Neural crest cell (in vitro differentiated cells): ENCODE results near the gene ABHD1. TPM values are rescaled to one million over a fixed set of nuclear protein-coding genes. Genes with fewer than 3 reads are reported as not detected.

ENCODE experiments used
- DNase-seq: peaks from one replicate; pipeline ENCODE4 v3.0.0; 2021; ENCODE audit warnings: low read depth, mixed read lengths, low spot score
- H3K27ac Mint-ChIP-seq: one replicate; pipeline ENCODE4 v1.8.0; 2021; ENCODE audit warnings: mild to moderate bottlenecking, mixed read lengths; ENCODE audit not compliant: unreplicated experiment
- H3K27me3 Mint-ChIP-seq: 2 replicates; pipeline ENCODE4 v1.8.0; 2021; ENCODE audit warnings: low read depth, mild to moderate bottlenecking, mixed read lengths
- H3K36me3 Mint-ChIP-seq: 2 replicates; pipeline ENCODE4 v1.8.0; 2021; ENCODE audit warnings: low read depth, mild to moderate bottlenecking, mixed read lengths
- H3K4me1 Mint-ChIP-seq: 2 replicates; pipeline ENCODE4 v1.8.0; 2021; ENCODE audit warnings: mixed read lengths
- H3K4me3 Mint-ChIP-seq: one replicate; pipeline ENCODE4 v1.8.0; 2021; ENCODE audit warnings: mild to moderate bottlenecking, mixed read lengths
- H3K9me3 Mint-ChIP-seq: 2 replicates; pipeline ENCODE4 v1.8.0; 2021; ENCODE audit warnings: mixed read lengths
- total RNA-seq: library from RNA; stranded (reverse); gene quantifications from 2 replicates; pipeline ENCODE4 v1.2.1, GENCODE V29; 2021
- TF ChIP-seq, protein P1 (sequence below): fragments of 200-600 bp; sonication (generic); conservative IDR thresholded peaks from 2 replicates; pipeline ENCODE4 v1.5.0; 2021; ENCODE audit warnings: antibody characterized with exemption, mild to moderate bottlenecking

Gene ABHD1
- total RNA-seq, 1 donor from 2014 or later = 0.47 TPM

DNA sequence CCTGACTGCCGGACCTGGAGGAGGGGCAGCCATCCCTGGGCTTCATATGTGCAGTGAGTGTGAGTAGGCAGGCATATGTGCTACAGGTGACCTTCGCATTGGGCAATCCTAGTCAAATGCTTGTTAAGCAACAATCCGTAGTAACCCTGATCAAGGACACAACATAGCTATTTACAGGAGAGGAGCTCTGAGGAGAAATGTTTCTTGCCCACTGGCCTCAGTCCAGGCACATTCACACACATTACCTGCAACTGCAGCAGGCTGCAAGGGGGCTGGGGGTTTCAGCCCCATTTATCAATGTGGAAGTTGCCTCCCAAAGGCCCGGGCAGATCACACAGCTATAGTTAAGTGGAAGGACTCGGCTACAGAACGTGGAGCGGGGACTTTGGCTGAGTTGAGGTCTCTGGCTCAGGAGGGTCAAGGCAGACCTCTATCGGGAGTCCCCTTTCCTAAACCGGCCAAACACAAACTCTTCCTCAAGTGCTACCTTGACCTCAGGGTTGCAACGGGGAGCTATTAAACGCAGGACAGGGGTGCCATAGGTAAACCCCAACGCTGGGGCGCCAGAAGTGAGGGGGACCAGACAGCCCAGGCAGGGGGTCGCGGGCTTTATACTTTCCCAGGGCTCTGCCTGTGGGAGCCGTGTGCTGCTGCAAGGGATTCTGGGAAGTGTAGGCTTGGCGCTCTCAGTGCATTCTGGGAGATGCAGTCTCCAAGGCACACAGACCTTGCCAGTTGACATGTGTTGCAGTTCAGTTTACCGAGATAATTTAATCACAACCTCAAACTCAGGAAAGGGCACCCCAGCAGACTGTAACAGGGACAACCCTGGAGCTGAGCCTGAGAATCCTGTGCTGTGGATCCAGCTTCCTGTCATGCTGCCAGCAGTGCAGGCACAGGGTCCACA, 27.6 kb upstream of the ABHD1 start:
- H3K4me3 Mint-ChIP-seq = peak overlapping the region; percentile 80
- H3K36me3 Mint-ChIP-seq = no peaks in the 10 kb centered on the region
- H3K9me3 Mint-ChIP-seq = no peaks in the 10 kb centered on the region
- TF ChIP-seq, protein P1, sequence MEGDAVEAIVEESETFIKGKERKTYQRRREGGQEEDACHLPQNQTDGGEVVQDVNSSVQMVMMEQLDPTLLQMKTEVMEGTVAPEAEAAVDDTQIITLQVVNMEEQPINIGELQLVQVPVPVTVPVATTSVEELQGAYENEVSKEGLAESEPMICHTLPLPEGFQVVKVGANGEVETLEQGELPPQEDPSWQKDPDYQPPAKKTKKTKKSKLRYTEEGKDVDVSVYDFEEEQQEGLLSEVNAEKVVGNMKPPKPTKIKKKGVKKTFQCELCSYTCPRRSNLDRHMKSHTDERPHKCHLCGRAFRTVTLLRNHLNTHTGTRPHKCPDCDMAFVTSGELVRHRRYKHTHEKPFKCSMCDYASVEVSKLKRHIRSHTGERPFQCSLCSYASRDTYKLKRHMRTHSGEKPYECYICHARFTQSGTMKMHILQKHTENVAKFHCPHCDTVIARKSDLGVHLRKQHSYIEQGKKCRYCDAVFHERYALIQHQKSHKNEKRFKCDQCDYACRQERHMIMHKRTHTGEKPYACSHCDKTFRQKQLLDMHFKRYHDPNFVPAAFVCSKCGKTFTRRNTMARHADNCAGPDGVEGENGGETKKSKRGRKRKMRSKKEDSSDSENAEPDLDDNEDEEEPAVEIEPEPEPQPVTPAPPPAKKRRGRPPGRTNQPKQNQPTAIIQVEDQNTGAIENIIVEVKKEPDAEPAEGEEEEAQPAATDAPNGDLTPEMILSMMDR = no peak
- peak; percentile 59 for DNase-seq
- H3K27me3 Mint-ChIP-seq = no peaks in the 10 kb centered on the region
- H3K4me1 Mint-ChIP-seq = peaks cover 11% of the 10 kb centered on the region
- peak overlapping the region; percentile 83 for H3K27ac Mint-ChIP-seq

- TF ChIP-seq, protein P1 = no peak
- no peaks in the 10 kb centered on the region for H3K36me3 Mint-ChIP-seq
- H3K27ac Mint-ChIP-seq = no peak overlapping the region
- H3K27me3 Mint-ChIP-seq = no peaks in the 10 kb centered on the region
- no peak overlapping the region for H3K4me3 Mint-ChIP-seq
- no peaks in the 10 kb centered on the region for H3K9me3 Mint-ChIP-seq
- DNase-seq = no peak
- H3K4me1 Mint-ChIP-seq = peaks cover 11% of the 10 kb centered on the region
Measured at GRCh38 chr2:27096748-27097297, 26.8 kb upstream of the ABHD1 start.

GRCh38 chr2:27097341-27097740, 26.3 kb upstream of the ABHD1 start:
- no peaks in the 10 kb centered on the region for H3K27me3 Mint-ChIP-seq
- H3K36me3 Mint-ChIP-seq = no peaks in the 10 kb centered on the region
- no peaks in the 10 kb centered on the region for H3K9me3 Mint-ChIP-seq
- TF ChIP-seq, protein P1 = no peak
- H3K27ac Mint-ChIP-seq = no peak overlapping the region
- DNase-seq = no peak
- H3K4me1 Mint-ChIP-seq = peaks cover 11% of the 10 kb centered on the region
- H3K4me3 Mint-ChIP-seq = no peak overlapping the region

- no peaks in the 10 kb centered on the region for H3K36me3 Mint-ChIP-seq
- H3K4me3 Mint-ChIP-seq = no peak overlapping the region
- H3K9me3 Mint-ChIP-seq = no peaks in the 10 kb centered on the region
- H3K27ac Mint-ChIP-seq = no peak overlapping the region
- DNase-seq = no peak
- TF ChIP-seq, protein P1 = no peak
- H3K4me1 Mint-ChIP-seq = peaks cover 11% of the 10 kb centered on the region
- no peaks in the 10 kb centered on the region for H3K27me3 Mint-ChIP-seq
Measured at GRCh38 chr2:27099334-27099955, 24.2 kb upstream of the ABHD1 start.

GRCh38 chr2:27100036-27100435, 23.6 kb upstream of the ABHD1 start:
- Mint-ChIP-seq H3K4me1 (peaks cover 11% of the 10 kb centered on the region), H3K27me3 (no peaks in the 10 kb centered on the region), H3K36me3 (no peaks in the 10 kb centered on the region), H3K27ac (no peak overlapping the region), H3K4me3 (no peak overlapping the region), H3K9me3 (no peaks in the 10 kb centered on the region)
- TF ChIP-seq, protein P1 = no peak
- no peak for DNase-seq
